GM23338 (cell line): ENCODE measurements around the gene MUC12. TPM values are rescaled to one million over a fixed set of nuclear protein-coding genes. Genes with fewer than 3 reads are reported as not detected.

Experiments
- CREB1 ChIP-seq: fragments of 250-450 bp; sonication (Bioruptor Pico); IDR thresholded peaks from 2 replicates; pipeline ENCODE4 v1.5.0; 2020; ENCODE audit warnings: low read depth, mild to moderate bottlenecking, moderate library complexity
- ETS1 ChIP-seq: IDR thresholded peaks from 2 replicates; pipeline ENCODE4 v1.6.1; 2016; ENCODE audit warnings: antibody characterized with exemption
- JUNB ChIP-seq: IDR thresholded peaks from one replicate; pipeline ENCODE4 v1.6.1; 2016; ENCODE audit warnings: antibody characterized with exemption; ENCODE audit not compliant: unreplicated experiment
- NANOG ChIP-seq: IDR thresholded peaks from 2 replicates; pipeline ENCODE4 v1.6.1; 2016; ENCODE audit warnings: antibody characterized with exemption, borderline replicate concordance
- REST ChIP-seq: IDR thresholded peaks from one replicate; pipeline ENCODE4 v1.6.1; 2018; ENCODE audit warnings: antibody characterized with exemption; ENCODE audit not compliant: unreplicated experiment
- polyA plus RNA-seq: library from polyadenylated mRNA; unstranded; fragments of >200 nt; fragmentation: Nextera tagmentation; extraction: Ambion mirVana; gene quantifications from 2 replicates; pipeline ENCODE4 v1.2.1, GENCODE V29; 2016
- total RNA-seq: library from RNA; depleted of rRNA; stranded (reverse); fragments of >200 nt; shearing (Covaris generic); gene quantifications from 2 replicates; pipeline ENCODE4 v1.2.3, GENCODE V29; 2014
- TF ChIP-seq, protein P1 (sequence below): fragments of 250-450 bp; sonication (Bioruptor Pico); IDR thresholded peaks from 2 replicates; pipeline ENCODE4 v1.5.0; 2020; ENCODE audit warnings: mild to moderate bottlenecking, moderate library complexity

The MUC12 gene
- total and polyA plus RNA-seq, 2 experiments from 2014 or later: 4.6 to 18.0 TPM

DNA sequence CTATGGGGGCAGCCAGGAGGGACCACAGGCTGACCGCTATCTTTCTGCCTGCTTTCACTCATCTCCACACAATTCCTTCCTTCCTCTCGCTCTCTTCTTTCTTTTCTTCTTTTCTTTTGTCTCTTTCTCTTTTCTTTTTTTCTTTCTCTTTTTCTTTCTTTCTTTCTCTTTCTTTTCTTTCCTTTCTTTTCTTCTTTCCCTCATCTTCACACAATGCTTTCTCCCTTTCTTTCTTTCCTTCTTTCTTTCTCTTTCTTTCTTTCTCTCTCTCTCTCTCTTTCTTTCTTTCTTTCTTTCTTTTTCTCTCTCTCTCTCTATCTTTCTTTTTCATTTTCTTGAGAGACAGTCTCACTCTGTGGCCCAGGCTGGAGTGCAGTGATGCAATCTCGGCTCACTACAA is 6.8 kb upstream of the MUC12 start (continued):
- TF ChIP-seq, protein P1, sequence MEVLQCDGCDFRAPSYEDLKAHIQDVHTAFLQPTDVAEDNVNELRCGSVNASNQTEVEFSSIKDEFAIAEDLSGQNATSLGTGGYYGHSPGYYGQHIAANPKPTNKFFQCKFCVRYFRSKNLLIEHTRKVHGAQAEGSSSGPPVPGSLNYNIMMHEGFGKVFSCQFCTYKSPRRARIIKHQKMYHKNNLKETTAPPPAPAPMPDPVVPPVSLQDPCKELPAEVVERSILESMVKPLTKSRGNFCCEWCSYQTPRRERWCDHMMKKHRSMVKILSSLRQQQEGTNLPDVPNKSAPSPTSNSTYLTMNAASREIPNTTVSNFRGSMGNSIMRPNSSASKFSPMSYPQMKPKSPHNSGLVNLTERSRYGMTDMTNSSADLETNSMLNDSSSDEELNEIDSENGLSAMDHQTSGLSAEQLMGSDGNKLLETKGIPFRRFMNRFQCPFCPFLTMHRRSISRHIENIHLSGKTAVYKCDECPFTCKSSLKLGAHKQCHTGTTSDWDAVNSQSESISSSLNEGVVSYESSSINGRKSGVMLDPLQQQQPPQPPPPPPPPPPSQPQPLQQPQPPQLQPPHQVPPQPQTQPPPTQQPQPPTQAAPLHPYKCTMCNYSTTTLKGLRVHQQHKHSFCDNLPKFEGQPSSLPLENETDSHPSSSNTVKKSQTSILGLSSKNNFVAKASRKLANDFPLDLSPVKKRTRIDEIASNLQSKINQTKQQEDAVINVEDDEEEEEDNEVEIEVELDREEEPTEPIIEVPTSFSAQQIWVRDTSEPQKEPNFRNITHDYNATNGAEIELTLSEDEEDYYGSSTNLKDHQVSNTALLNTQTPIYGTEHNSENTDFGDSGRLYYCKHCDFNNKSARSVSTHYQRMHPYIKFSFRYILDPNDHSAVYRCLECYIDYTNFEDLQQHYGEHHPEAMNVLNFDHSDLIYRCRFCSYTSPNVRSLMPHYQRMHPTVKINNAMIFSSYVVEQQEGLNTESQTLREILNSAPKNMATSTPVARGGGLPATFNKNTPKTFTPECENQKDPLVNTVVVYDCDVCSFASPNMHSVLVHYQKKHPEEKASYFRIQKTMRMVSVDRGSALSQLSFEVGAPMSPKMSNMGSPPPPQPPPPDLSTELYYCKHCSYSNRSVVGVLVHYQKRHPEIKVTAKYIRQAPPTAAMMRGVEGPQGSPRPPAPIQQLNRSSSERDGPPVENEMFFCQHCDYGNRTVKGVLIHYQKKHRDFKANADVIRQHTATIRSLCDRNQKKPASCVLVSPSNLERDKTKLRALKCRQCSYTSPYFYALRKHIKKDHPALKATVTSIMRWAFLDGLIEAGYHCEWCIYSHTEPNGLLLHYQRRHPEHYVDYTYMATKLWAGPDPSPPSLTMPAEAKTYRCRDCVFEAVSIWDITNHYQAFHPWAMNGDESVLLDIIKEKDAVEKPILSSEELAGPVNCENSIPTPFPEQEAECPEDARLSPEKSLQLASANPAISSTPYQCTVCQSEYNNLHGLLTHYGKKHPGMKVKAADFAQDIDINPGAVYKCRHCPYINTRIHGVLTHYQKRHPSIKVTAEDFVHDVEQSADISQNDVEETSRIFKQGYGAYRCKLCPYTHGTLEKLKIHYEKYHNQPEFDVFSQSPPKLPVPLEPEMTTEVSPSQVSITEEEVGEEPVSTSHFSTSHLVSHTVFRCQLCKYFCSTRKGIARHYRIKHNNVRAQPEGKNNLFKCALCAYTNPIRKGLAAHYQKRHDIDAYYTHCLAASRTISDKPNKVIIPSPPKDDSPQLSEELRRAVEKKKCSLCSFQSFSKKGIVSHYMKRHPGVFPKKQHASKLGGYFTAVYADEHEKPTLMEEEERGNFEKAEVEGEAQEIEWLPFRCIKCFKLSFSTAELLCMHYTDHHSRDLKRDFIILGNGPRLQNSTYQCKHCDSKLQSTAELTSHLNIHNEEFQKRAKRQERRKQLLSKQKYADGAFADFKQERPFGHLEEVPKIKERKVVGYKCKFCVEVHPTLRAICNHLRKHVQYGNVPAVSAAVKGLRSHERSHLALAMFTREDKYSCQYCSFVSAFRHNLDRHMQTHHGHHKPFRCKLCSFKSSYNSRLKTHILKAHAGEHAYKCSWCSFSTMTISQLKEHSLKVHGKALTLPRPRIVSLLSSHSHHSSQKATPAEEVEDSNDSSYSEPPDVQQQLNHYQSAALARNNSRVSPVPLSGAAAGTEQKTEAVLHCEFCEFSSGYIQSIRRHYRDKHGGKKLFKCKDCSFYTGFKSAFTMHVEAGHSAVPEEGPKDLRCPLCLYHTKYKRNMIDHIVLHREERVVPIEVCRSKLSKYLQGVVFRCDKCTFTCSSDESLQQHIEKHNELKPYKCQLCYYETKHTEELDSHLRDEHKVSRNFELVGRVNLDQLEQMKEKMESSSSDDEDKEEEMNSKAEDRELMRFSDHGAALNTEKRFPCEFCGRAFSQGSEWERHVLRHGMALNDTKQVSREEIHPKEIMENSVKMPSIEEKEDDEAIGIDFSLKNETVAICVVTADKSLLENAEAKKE: no peak
- no peak for TF ChIP-seq ETS1
- TF ChIP-seq REST: no peak
- no peak for TF ChIP-seq CREB1 (CRISPR knock-in tag)
- no peak for TF ChIP-seq JUNB
- TF ChIP-seq NANOG: no peak
